Retinal pigment epithelial cell (primary cell): ENCODE data around the gene WDR70.

Experiments
- DNase-seq: peaks from one replicate; pipeline ENCODE4 v3.0.0-alpha.2; 2010; ENCODE audit warnings: low read depth
- H3K4me3 ChIP-seq: 2 replicates; pipeline ENCODE4 v1.5.1; 2011; ENCODE audit warnings: mild to moderate bottlenecking, low read length, control low read depth, moderate library complexity
- TF ChIP-seq, protein P1 (sequence below): conservative IDR thresholded peaks from 2 replicates; pipeline ENCODE4 v1.5.1; 2011; ENCODE audit warnings: low read depth, low read length, control low read depth, inconsistent platforms

Gene WDR70

DNA sequence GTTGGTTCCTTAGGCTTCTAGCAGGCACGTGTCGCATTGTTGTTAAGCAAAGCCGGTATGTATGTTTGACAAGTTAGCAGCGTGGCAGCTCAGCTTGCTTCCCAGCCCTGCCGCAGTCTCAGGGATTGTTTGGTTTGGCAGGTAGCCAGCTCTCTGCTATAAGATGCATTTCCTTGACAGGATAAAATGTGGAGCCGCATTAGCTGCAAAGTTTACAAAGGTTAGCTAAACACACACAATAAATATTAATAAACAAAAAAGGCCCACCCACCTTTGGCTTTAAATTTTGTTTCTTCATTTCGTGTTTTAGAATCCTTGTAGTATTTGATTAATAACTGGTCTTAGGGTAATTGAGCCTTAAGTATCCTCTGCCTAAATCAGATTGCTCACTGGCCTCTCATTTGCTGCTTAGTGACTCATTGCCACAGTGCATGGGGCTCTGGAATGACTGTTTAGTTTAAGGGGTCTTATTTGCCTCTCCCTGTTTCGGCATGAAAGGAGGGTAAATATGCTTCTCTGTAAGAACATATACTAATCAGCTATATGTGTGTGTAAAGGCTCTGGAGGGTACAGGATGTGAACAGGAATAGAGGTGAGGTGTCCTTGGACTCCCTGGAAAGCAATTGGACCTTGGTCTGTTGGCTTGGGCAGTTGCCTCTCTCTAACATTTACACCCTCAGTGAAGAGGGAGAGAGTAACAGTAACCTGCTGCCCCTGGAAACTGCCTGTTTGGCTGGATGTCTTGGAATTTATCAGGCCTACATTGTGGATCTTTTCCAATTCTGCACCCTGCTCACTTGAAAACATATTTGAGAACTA is 338.7 kb downstream of the WDR70 start:
- peak; percentile 92 for DNase-seq
- H3K4me3 ChIP-seq = no peak overlapping the region
- TF ChIP-seq, protein P1, sequence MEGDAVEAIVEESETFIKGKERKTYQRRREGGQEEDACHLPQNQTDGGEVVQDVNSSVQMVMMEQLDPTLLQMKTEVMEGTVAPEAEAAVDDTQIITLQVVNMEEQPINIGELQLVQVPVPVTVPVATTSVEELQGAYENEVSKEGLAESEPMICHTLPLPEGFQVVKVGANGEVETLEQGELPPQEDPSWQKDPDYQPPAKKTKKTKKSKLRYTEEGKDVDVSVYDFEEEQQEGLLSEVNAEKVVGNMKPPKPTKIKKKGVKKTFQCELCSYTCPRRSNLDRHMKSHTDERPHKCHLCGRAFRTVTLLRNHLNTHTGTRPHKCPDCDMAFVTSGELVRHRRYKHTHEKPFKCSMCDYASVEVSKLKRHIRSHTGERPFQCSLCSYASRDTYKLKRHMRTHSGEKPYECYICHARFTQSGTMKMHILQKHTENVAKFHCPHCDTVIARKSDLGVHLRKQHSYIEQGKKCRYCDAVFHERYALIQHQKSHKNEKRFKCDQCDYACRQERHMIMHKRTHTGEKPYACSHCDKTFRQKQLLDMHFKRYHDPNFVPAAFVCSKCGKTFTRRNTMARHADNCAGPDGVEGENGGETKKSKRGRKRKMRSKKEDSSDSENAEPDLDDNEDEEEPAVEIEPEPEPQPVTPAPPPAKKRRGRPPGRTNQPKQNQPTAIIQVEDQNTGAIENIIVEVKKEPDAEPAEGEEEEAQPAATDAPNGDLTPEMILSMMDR = no peak

DNA sequence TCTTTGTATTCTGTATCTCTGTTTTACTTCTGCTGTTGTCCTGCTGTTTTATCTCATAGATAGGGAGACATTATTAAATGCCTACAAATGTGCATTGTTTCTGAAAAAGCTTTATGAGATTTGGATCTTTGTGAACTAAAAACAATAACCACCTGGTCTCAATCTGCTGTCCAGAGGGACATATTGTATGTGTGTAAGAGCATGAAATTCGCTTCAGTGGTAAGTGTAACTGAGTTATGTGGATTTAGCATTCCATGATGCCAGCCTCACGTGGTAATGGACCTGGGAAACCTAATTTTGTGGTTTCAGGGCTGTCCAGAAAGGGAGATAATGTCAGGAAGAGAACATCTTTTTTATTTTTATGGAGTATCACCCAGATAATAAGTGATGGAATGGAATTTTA is 341.4 kb downstream of the WDR70 start:
- DNase-seq = no peak
- TF ChIP-seq, protein P1 = no peak
- H3K4me3 ChIP-seq = no peak overlapping the region

DNA sequence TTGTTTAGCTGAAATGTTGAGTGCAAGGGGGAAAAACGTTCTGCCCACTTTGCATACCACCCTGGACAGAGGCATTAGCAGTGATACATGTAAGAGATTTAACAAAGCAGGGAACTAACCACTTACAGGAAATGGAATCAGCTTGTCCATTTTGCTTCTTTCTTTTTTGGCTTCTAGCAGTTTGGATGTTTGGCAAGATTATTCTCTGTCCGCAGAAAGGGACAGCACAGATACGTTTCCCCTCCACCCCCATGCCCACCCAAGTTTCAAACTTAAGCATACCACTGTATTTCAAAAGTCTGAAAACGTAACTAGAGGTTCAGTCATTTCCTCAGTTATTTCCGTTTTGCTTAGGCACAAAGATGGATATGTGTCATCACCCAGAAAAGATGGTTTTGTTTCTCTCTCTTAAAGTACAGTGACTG is 342.3 kb downstream of the WDR70 start:
- no peak for DNase-seq
- no peak overlapping the region for H3K4me3 ChIP-seq
- TF ChIP-seq, protein P1 = no peak

DNA sequence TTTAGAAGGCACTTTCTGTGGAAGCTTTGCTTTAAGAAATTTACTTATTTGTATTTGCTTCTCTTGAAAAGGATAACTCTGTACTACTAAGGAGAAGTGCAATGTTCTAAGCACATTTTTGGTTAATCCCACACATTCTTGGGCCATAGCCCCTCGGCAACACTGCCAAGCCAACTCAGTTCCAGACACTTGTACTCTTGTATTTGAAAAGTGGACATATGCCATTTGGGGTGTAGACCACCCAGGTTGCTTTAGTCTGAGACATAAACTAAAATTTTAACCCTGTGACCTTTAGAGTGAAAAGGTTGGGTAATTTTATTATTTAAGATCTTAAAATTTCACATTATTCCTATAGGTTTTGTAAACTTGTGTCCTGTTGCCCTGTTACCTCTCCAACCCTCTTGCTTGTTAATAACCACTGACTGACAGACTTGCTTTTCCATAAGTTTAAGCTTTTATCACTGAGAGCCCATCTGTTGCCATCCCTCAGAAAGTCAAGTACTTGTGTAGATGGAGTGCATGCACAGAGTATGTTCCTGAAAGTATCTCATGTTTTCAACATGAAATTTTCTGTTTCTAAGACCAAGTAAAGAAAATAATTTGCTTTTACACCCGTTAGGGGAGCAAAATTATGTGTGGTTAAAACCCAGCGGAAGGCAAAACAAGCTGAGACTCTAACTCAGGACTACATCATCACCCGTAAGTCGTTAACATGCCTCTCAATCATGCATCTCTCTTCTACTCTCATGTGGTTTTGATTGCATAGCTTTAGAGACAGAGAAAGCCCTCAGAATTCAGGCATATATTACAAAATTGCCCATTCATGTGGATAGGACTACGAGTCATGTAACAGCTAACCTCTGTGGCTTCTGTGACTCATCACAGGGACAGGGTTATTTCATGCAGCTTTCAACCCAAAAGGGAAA is 343.4 kb downstream of the WDR70 start:
- DNase-seq = peak; percentile 78
- no peak overlapping the region for H3K4me3 ChIP-seq
- TF ChIP-seq, protein P1 = no peak

DNA sequence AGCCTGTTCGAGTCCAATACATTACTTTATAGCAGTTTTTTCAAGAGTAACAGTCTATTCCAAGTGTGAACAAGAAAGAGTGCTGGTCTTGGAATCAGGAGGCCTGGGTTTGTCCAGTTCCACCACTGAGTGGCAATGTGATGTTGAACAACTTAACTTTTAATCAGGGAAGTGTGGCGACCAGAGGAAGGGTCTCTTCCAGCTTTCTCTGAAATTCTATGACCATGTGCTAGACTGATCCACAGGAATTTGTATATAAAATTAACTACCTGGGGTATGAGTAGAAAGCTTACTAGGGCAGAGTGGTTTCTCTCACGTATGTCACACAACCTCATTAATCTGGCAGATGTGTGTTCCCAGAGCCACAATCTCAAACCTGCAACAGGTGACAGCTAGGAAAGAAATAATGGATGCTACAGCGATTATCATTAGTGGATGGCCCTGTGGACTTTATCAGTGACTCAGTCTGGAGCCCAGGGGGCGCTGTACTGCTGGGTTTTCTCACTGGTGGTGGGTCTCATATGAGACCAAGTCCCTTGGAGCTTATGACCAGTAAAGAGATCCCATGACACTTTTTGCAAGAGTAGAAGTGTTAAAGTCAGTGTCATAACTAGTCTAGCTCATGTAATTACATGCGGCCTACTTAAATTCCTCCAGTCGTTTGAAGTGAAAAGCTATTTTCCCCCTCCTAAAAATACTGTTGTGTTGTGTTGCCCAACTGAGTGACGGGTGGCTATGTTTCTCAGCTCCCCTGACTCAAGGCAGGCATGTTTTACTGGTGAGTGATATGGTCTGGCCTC is 344.2 kb downstream of the WDR70 start:
- H3K4me3 ChIP-seq = no peak overlapping the region
- no peak for DNase-seq
- TF ChIP-seq, protein P1 = peak; percentile 68

DNA sequence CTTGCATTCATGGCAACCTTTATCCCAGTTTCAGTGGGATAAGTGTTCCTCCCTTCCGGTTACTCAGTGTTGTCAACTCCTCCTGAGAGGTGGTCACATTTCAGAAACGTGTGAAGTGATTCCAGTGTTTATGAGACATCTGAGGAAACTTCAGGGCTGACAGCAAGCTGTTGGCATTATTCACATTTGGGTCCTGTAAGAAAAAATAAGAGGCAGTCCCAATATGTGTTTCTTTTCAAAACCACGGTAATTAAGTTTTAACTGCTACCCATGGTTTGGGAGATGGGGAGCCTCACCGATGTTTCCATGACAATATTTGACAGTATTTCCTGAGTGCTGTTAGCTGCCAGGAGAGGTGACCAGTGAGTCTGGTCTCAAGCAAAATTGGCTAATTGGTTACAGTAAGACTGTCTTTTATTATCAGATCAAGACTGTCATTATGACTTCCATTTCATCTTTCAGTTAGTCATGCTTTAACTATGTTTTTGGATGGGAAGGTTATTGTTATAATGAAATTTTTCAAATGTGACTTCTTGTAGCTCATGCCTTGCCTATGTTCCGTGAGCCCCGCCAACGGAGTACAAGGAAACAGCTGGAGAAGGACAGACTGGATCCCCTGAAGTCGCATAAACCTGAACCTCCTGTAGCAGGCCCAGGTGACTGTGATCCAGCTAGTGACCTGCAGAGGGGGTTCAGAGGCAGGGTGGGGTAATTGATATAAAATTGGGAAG is 345.4 kb downstream of the WDR70 start:
- no peak for DNase-seq
- TF ChIP-seq, protein P1 = peak; percentile 8
- no peak overlapping the region for H3K4me3 ChIP-seq
